ENCODE data around the gene PBRM1. TPM values are rescaled to one million over a fixed set of nuclear protein-coding genes. Genes with fewer than 3 reads are reported as not detected.

PBRM1 gene
- total and polyA plus RNA-seq, 11 donors, result 8.5 to 61.7 (median 44.4) TPM

- WGBS, 4 donors, result 2 to 3% (median 2%) methylated on average over 17 to 22 of the region's 22 CpGs
- Histone ChIP-seq H3K27ac (peak overlapping the region; percentile 85 to 97 (median 91)), H3K4me3 (peak overlapping the region; percentile 67 to 100 (median 95)), H3K4me1 (peaks cover 0 to 45% (median 32%) of the 10 kb centered on the region in 12 donors), H3K36me3 (peaks cover 0 to 29% (median 22%) of the 10 kb centered on the region in 9 donors), H3K27me3 (no peaks in the 10 kb centered on the region), H3K9me3 (no peaks in the 10 kb centered on the region)
- peak; percentile 3 to 27 (median 19) for ATAC-seq
- no peak for TF ChIP-seq POLR2A (IDR thresholded peaks at IDR 0.05)
- no peak for TF ChIP-seq CTCF (IDR thresholded peaks at IDR 0.05)
- peak in 2 of 5 donors; percentile 18 to 37 for DNase-seq
- intact Hi-C loops (cut with DNase I), result loop anchor here in 1 of 10 donors (1.0 kb wide), 1 partner anchor 20 kb away; the partner anchor contains the start of gene PBRM1
Measured at GRCh38 chr3:52704611-52705437, 19.1 kb upstream of the PBRM1 start.

GRCh38 chr3:52703341-52703740 lies 17.6 kb upstream of the PBRM1 start:
- peaks cover 0 to 40% (median 32%) of the 10 kb centered on the region in 12 donors for H3K4me1 ChIP-seq
- intact Hi-C loops (cut with DNase I), result no loop called here
- 88 to 93% (median 90%) methylated on average over 7 of the region's 7 CpGs for WGBS, 4 donors
- no peaks in the 10 kb centered on the region for H3K27me3 ChIP-seq
- no peaks in the 10 kb centered on the region for H3K9me3 ChIP-seq
- TF ChIP-seq CTCF (IDR thresholded peaks at IDR 0.05) (no peak), POLR2A (IDR thresholded peaks at IDR 0.05) (no peak)
- no peak overlapping the region for H3K4me3 ChIP-seq
- peaks cover 0 to 29% (median 24%) of the 10 kb centered on the region in 9 donors for H3K36me3 ChIP-seq
- no peak overlapping the region for H3K27ac ChIP-seq
- ATAC-seq, result no peak
- no peak for DNase-seq

GRCh38 chr3:52697632-52697965 lies 11.9 kb upstream of the PBRM1 start:
- H3K27me3 ChIP-seq, result no peaks in the 10 kb centered on the region
- no peak for DNase-seq
- no peak for TF ChIP-seq CTCF (IDR thresholded peaks at IDR 0.05)
- TF ChIP-seq POLR2A (IDR thresholded peaks at IDR 0.05), result no peak
- no peak overlapping the region for H3K27ac ChIP-seq
- no peak overlapping the region for H3K4me3 ChIP-seq
- no peaks in the 10 kb centered on the region for H3K4me1 ChIP-seq
- intact Hi-C loops (cut with DNase I), result no loop called here
- H3K36me3 ChIP-seq, result peaks cover 0 to 77% (median 72%) of the 10 kb centered on the region in 9 donors
- ATAC-seq, result no peak
- no peaks in the 10 kb centered on the region for H3K9me3 ChIP-seq
- WGBS, 4 donors, result 93 to 98% (median 94%) methylated on average over 4 of the region's 4 CpGs

GRCh38 chr3:52696830-52697631 lies 11.3 kb upstream of the PBRM1 start:
- no peak for ATAC-seq
- intact Hi-C loops (cut with DNase I), result no loop called here

More at GRCh38 chr3:52696830-52697631, 11.3 kb upstream of the PBRM1 start:
- Histone ChIP-seq H3K4me3 (no peak overlapping the region), H3K4me1 (no peaks in the 10 kb centered on the region), H3K9me3 (no peaks in the 10 kb centered on the region), H3K36me3 (peaks cover 0 to 83% (median 78%) of the 10 kb centered on the region in 9 donors), H3K27ac (no peak overlapping the region), H3K27me3 (no peaks in the 10 kb centered on the region)
- TF ChIP-seq CTCF (IDR thresholded peaks at IDR 0.05) (no peak), POLR2A (IDR thresholded peaks at IDR 0.05) (no peak)
- 86 to 89% (median 87%) methylated on average over 2 of the region's 2 CpGs for WGBS, 4 donors
- no peak for DNase-seq

Measured in heart left ventricle (tissue), 16 donors.